Hippocampal formation (tissue), 2 donors: ENCODE results near the gene PTPRO.

ENCODE experiments used
- DNase-seq, 2 donors: peaks; one replicate each; lab custom pipeline; 2025; lab: John Stamatoyannopoulos, UW

The PTPRO gene

DNA sequence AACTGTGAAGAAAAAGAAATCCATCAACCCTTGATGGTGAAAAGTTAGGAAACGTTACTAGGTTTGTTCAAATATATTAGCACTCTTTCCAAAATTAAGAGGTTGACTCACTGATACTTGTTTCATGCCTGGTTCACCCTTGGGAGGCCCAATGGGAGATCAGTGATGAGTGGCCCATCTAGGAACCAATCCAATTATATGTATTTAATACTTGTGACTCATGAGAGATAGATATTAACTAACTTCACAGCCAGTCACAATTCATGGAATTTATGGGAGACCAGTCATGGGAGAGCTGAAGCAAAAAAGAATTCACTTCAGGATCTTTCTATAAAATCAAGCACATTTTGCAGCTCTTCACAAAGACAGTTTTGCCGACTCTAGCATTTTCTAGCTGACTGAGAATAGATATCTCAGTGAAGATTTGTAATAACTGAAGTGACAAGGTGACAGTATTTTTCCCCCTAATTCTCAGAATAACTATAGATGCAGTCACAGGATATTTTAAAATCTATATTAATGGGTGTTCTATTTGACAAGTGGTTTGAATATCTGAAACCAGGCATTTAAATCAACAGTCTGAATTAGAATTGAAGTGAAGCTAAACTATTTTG lies 236.7 kb downstream of the PTPRO start:
- no peak for DNase-seq

- no peak for DNase-seq
These were observed 239.1 kb downstream of the PTPRO start for GRCh38 chr12:15561396-15561795.

- DNase-seq = no peak
These were observed 240.0 kb downstream of the PTPRO start for GRCh38 chr12:15562263-15562662.

GRCh38 chr12:15563663-15564062 lies 241.4 kb downstream of the PTPRO start:
- peak in 1 of 2 donors; percentile 6 for DNase-seq

DNA sequence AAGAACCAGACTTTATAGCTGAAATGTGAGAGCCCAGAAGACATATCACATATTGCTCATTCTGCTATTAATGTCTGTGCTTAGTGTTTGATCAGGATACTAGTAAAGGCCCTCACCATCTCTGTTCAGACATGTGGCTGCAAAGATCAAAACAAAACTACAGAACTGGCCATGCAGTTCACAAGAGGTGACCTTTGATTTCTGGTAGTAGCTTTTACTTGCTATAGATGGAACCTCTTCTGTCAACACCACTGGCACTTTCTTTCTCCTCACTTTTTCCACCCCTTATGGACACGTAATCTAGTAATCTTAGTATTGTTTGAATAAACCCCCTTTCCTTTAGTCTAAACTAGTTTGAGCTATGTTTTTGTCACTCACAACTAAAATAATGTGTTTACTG lies 252.0 kb downstream of the PTPRO start:
- no peak for DNase-seq

DNA sequence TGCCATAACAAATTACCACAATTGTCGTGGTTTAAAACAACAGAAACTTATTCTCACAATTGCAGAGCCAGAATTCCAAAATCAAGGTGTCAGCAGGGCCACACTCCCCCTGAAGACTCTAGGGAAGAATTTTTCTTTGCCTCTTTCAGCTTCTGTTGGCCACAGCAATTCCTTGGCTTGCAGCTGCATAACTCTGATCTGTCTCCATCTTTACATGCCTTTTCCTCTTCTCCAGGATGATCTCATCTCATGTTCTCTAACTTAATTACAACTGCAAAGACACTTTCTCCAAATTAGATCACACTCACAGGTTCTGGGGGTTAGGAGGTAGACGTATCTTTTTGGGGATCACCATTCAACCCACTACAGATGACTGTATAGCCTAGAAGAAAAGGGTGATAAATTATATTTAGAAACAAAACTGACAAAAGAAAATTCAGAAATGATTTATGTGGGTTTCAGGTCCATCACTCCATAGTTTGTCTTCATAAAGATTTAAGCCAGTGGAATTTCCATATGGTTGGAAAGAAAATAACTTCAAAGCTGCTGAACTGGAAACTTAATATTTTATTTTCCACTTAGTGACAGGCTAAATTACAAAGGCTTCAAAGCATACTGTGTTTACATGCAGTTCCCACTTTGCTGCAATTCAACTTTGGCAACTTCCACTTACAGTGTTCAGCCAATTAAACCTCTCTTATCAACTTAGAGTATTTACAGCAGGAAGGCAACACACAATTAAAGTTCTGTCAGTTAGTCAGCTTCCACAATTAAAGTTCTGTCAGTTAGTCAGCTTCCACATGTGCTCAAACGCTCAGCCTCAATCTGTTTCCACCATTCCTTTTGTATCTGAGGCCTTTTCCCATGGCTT lies 253.6 kb downstream of the PTPRO start:
- DNase-seq = no peak

DNA sequence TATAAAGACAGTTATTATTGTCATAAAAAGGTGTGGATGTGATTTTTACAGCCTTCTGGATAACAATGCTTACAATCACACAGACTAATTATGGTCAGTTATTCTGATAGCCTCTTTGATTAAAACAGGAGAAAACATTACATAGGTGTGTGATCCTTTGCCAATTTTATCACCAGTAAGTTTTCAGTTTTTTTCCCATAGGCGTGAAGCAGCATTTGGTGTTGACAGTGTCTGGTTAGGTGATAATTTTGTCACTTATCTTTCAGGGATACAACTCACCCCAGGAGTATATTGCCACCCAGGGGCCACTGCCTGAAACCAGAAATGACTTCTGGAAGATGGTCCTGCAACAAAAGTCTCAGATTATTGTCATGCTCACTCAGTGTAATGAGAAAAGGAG lies 258.1 kb downstream of the PTPRO start:
- DNase-seq = peak in 1 of 2 donors; percentile 6

DNA sequence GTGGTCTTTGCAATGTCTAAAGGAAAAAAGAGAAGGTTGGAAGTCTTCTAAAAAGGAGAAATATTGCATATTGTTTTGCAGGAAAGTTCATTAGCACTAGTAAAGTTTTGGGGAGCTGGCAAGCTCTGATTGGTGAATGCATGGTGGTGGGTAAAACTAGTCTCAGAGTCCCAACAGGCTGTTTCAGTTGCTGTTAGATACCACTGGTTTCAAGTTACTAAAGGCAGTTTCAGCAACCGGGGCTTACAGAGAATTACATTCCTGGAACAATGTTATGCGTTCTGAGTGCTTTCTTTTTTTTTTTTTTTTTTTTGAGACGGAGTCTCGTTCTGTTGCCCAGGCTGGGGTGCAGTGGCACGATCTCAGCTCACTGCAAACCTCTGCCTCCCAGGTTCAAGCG lies 258.7 kb downstream of the PTPRO start:
- no peak for DNase-seq

- DNase-seq = no peak
These were observed 261.5 kb downstream of the PTPRO start for GRCh38 chr12:15583804-15584203.

DNA sequence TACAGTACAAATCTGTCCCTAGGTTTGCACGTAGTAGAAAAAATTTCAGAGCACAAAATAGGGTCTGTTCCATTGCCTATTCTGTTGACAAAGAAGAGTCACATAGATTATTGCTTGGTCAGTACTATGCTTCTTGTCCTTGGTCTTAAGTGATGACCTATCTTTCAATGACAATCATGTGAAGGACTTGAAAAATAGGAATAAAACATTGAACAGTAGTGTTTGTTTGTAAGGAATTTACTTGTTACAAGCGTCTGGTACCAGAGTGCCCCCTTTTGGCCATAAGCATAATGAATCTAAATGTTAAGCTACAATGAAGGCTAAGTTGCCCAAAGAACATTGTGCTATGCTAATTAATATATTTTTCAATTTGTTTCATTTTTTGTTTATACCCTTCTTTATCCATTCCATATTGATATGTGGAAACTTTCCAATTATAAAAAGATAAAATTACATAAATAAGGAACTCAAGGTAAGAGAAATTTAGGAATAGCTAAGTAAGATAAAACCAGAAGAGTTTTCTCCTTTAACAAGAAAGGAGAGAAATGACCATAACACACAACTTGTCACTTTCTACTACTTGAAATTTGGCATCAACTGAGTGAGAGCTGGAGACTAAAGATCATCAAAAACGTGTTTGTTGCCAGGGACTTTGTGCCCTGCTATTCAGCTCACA lies 262.2 kb downstream of the PTPRO start:
- peak in 1 of 2 donors; percentile 75 for DNase-seq

DNA sequence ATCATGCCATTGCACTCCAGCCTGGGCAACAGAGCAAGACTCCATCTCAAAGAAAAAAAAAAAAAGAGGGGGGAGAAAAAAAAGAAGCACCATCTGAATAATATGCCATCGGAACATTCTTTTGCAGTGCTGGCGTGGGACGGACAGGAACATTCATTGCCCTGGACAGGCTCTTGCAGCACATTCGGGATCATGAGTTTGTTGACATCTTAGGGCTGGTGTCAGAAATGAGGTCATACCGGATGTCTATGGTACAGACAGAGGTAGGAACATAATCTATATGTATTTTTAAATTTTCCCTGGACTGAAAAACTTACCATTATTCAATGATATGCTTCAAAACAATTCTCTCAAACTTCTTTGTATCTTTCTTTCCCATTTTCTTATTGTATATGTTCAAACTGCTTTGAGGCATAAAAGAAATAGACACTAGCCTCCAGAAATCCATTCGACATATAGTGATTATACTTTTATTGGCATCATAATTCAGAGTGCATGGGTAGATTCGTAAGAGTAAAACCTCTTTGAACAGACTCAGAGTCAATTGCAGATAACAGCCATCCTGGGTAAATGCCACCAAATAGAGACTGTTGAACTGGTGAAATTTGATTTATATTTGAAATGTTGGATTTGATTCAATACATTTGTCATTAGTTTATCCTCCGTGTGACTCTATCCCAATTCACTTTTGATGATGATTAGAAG lies 267.2 kb downstream of the PTPRO start:
- no peak for DNase-seq

GRCh38 chr12:15590180-15590826 lies 268.0 kb downstream of the PTPRO start:
- peak; percentile 11 to 79 for DNase-seq

GRCh38 chr12:15591811-15592210 lies 269.5 kb downstream of the PTPRO start:
- no peak for DNase-seq

DNA sequence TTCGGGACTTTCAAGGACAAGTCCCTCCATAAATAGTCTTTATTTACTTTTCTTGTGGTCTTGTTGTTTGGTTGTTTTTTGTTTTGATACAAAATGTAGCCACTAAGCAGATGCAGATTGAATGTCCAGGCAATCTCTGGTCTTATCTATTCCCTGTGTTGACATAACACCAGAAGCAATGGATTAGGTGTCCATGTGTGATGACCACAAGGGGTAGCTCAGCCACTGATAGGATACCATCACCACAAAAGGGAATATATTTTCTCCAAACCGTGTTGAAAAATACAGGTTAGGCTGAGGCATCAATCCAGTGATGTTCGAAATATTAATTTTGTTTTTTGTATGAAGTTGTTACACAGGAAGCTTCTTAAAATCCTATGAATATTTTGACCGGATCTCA lies 270.6 kb downstream of the PTPRO start:
- DNase-seq = no peak

- no peak for DNase-seq
These were observed 273.9 kb downstream of the PTPRO start for GRCh38 chr12:15596174-15596573.

- DNase-seq = no peak
These were observed 275.0 kb downstream of the PTPRO start for GRCh38 chr12:15597125-15597830.

GRCh38 chr12:15599266-15600037 lies 277.1 kb downstream of the PTPRO start:
- no peak for DNase-seq

- DNase-seq = no peak
These were observed 278.1 kb downstream of the PTPRO start for GRCh38 chr12:15600223-15600935.

GRCh38 chr12:15601210-15601800 lies 279.0 kb downstream of the PTPRO start:
- no peak for DNase-seq
